ENCODE results near the gene ATP9A.

Gene ATP9A

DNA sequence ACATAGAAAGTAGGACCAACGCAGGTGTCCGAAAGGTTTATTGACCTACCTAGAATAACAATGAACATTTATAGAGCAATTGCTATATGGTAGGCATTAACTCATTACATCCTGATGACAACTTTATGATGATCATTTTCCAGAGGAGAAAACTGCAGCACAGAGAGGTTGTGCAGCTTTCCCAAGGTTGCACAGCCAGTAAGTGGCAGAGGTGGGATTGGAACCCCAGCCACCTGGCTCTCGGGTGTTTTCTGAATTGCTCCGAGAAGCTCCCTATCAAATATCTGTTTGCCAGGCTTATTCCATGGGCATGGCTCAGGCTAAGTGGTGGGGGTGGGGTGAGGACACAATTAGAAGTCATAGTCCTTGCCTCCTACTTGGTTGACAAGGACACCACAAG, 201.6 kb downstream of the ATP9A start:
- H3K27me3 ChIP-seq (ENCODE audit: insufficient read depth, low read depth) = no peaks in the 10 kb centered on the region
- H3K79me2 ChIP-seq (ENCODE audit: insufficient read depth, low read depth) = no peaks in the 10 kb centered on the region
- no peak overlapping the region for H2AFZ ChIP-seq (ENCODE audit: low read depth)
- H3K9ac ChIP-seq = no peak overlapping the region
- TF ChIP-seq, protein P1, sequence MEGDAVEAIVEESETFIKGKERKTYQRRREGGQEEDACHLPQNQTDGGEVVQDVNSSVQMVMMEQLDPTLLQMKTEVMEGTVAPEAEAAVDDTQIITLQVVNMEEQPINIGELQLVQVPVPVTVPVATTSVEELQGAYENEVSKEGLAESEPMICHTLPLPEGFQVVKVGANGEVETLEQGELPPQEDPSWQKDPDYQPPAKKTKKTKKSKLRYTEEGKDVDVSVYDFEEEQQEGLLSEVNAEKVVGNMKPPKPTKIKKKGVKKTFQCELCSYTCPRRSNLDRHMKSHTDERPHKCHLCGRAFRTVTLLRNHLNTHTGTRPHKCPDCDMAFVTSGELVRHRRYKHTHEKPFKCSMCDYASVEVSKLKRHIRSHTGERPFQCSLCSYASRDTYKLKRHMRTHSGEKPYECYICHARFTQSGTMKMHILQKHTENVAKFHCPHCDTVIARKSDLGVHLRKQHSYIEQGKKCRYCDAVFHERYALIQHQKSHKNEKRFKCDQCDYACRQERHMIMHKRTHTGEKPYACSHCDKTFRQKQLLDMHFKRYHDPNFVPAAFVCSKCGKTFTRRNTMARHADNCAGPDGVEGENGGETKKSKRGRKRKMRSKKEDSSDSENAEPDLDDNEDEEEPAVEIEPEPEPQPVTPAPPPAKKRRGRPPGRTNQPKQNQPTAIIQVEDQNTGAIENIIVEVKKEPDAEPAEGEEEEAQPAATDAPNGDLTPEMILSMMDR (conservative IDR thresholded peaks at IDR 0.05; ENCODE audit: low read depth, low read length) = no peak
- no peak overlapping the region; the same call in 1 of the 2 replicates for H3K4me2 ChIP-seq
- H3K36me3 ChIP-seq (ENCODE audit: insufficient read depth) = no peaks in the 10 kb centered on the region
- H3K4me1 ChIP-seq (ENCODE audit: low read depth, poor library complexity, severe bottlenecking) = peaks cover 13% of the 10 kb centered on the region
- H3K4me3 ChIP-seq (IDR thresholded peaks at IDR 0.05; ENCODE audit: insufficient read depth, low read depth, low read length) = no peak overlapping the region
- no peaks in the 10 kb centered on the region for H4K20me1 ChIP-seq (ENCODE audit: insufficient read depth)
- no peak overlapping the region for H3K27ac ChIP-seq

DNA sequence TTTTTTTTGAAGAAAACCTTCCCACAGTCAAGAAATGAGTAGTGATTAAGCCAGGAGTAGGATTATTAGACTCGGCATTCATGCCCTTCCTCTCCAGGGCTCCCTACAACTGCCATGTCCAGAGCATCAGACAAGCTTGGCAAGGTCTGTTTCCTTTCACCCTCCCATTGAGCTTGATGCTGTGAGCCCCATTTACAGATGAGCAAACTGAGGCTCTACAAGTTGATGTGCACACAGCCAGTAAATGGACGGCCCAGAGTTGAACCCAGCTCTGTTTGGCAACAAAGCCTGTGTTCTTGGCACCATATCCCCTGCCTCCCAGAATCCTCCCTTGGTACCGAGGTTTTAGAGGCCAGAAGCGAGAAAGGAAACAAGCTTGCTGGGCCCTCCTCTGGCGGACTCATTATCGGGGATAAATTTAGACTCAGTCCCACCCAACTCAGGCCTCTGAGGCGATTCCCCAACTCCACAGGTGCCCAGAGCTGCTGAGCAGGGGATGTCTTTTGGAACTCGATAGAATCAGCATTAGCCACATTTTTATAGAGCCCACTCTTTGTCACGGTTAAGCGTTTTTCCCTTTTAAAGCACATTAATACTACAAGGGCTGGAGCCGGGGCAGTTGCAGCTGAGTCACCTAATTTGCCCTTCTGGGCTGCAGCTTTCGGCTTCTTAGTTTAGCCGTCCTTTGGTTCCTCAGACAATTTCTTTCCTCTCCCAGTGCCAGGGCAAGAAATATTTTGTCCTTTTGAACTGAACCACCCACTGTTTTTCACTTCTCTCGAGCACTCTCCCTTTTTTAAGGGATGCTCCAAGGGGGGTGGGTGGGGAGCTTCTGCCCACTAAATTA, 202.7 kb downstream of the ATP9A start:
- no peaks in the 10 kb centered on the region for H4K20me1 ChIP-seq (ENCODE audit: insufficient read depth)
- H3K9ac ChIP-seq = no peak overlapping the region
- peak overlapping the region; percentile 44 for H2AFZ ChIP-seq (ENCODE audit: low read depth)
- peak overlapping the region; percentile 43; the same call in 1 of the 2 replicates for H3K4me2 ChIP-seq
- TF ChIP-seq, protein P1 (conservative IDR thresholded peaks at IDR 0.05; ENCODE audit: low read depth, low read length) = no peak
- H3K4me3 ChIP-seq (IDR thresholded peaks at IDR 0.05; ENCODE audit: insufficient read depth, low read depth, low read length) = no peak overlapping the region
- H3K27me3 ChIP-seq (ENCODE audit: insufficient read depth, low read depth) = no peaks in the 10 kb centered on the region
- peaks cover 13% of the 10 kb centered on the region for H3K4me1 ChIP-seq (ENCODE audit: low read depth, poor library complexity, severe bottlenecking)
- no peaks in the 10 kb centered on the region for H3K79me2 ChIP-seq (ENCODE audit: insufficient read depth, low read depth)
- no peaks in the 10 kb centered on the region for H3K36me3 ChIP-seq (ENCODE audit: insufficient read depth)
- peak overlapping the region; percentile 27; the same call in 1 of the 2 replicates for H3K27ac ChIP-seq

DNA sequence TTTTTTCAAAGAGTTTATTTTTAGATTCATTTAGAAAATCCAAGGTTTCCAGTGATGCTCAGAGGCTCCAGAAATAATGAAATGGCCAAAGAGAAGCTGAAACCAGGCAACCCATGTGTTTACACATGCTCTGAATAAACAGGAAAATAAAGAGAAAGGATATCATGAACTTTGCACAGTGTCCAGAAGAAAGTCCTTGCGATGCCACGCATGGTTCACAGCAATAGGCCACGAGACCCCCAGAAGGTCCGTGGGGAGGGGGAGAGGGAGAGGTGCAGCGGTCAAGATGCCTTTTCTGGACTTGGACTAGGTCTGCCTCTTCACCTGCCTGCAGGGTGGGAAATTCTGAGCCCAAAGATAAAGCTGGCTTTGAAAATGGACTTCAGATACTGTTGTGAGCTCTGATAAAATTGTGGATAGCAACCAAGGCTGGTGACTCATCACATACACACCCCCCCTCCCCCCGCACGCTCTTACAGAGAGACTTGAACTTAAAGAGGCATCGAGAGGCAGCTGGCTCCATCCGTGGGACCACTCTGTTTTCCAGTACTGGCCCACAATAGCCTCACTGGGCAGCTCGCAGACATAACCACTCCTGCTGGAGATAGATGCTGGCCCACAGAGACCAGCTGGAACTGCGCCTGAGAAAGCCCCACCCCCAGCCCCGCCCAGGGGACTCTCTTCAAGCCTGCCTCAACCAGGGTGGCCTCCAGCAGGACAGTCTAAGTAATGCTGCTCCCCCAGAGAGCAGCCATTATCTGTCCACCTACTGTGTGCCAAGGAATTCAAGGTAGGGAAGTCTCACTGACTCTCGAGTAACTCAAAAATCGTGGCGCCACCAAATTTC, 204.5 kb downstream of the ATP9A start:
- H3K27me3 ChIP-seq (ENCODE audit: insufficient read depth, low read depth) = no peaks in the 10 kb centered on the region
- H3K36me3 ChIP-seq (ENCODE audit: insufficient read depth) = no peaks in the 10 kb centered on the region
- no peak overlapping the region for H3K27ac ChIP-seq
- no peaks in the 10 kb centered on the region for H3K79me2 ChIP-seq (ENCODE audit: insufficient read depth, low read depth)
- peaks cover 13% of the 10 kb centered on the region for H3K4me1 ChIP-seq (ENCODE audit: low read depth, poor library complexity, severe bottlenecking)
- no peak overlapping the region for H2AFZ ChIP-seq (ENCODE audit: low read depth)
- TF ChIP-seq, protein P1 (conservative IDR thresholded peaks at IDR 0.05; ENCODE audit: low read depth, low read length) = no peak
- no peaks in the 10 kb centered on the region for H4K20me1 ChIP-seq (ENCODE audit: insufficient read depth)
- no peak overlapping the region for H3K9ac ChIP-seq
- no peak overlapping the region for H3K4me3 ChIP-seq (IDR thresholded peaks at IDR 0.05; ENCODE audit: insufficient read depth, low read depth, low read length)
- H3K4me2 ChIP-seq = no peak overlapping the region

DNA sequence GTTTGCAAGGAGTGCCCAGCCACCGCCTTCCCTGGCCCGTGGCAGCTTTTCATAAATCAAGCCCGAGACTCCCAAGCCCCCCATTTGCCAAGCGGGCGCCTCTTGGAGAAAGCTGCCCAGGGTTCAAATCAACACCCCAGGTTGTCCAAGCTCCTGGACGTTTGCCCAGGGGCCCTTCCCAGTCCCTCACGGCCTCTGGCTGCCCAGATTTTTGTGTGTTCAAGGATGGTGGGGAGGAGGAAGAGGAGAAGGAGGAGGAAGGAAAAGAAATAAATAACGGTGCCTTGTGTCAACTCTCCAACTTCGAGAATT, 205.1 kb downstream of the ATP9A start:
- no peak overlapping the region for H3K4me2 ChIP-seq
- no peak overlapping the region for H3K9ac ChIP-seq
- H3K4me1 ChIP-seq (ENCODE audit: low read depth, poor library complexity, severe bottlenecking) = peaks cover 13% of the 10 kb centered on the region
- TF ChIP-seq, protein P1 (conservative IDR thresholded peaks at IDR 0.05; ENCODE audit: low read depth, low read length) = no peak
- H3K27ac ChIP-seq = no peak overlapping the region
- no peak overlapping the region for H3K4me3 ChIP-seq (IDR thresholded peaks at IDR 0.05; ENCODE audit: insufficient read depth, low read depth, low read length)
- no peaks in the 10 kb centered on the region for H3K36me3 ChIP-seq (ENCODE audit: insufficient read depth)
- no peaks in the 10 kb centered on the region for H4K20me1 ChIP-seq (ENCODE audit: insufficient read depth)
- no peaks in the 10 kb centered on the region for H3K27me3 ChIP-seq (ENCODE audit: insufficient read depth, low read depth)
- no peak overlapping the region for H2AFZ ChIP-seq (ENCODE audit: low read depth)
- no peaks in the 10 kb centered on the region for H3K79me2 ChIP-seq (ENCODE audit: insufficient read depth, low read depth)

Measured in KMS-11 (cell line).